Parathyroid adenoma (tissue), 2 donors: ENCODE results near the gene ARL8A.

ENCODE experiments used
- H2AFZ ChIP-seq: fragments of 300-600 bp; sonication (generic); one replicate; pipeline ENCODE4 v1.7.0; 2017; ENCODE audit warnings: antibody characterized with exemption, mild to moderate bottlenecking
- H3K27ac ChIP-seq: fragments of 300-600 bp; sonication (generic); one replicate; pipeline ENCODE4 v1.7.0; 2017
- H3K27me3 ChIP-seq: fragments of 300-600 bp; sonication (generic); one replicate; pipeline ENCODE4 v1.7.0; 2017; ENCODE audit warnings: low read length; ENCODE audit not compliant: control insufficient read depth, insufficient read depth
- H3K36me3 ChIP-seq: fragments of 300-600 bp; sonication (generic); one replicate; pipeline ENCODE4 v1.7.0; 2017; ENCODE audit warnings: low read length; ENCODE audit not compliant: control insufficient read depth, insufficient read depth
- H3K4me1 ChIP-seq: fragments of 300-600 bp; sonication (generic); one replicate; pipeline ENCODE4 v1.7.0; 2017; ENCODE audit warnings: control low read depth
- H3K4me2 ChIP-seq: fragments of 300-600 bp; sonication (generic); one replicate; pipeline ENCODE4 v1.7.0; 2017; ENCODE audit warnings: low read length
- H3K4me3 ChIP-seq: fragments of 300-600 bp; sonication (generic); one replicate; pipeline ENCODE4 v1.7.0; 2017; ENCODE audit warnings: low read depth, low read length
- H3K79me2 ChIP-seq: fragments of 300-600 bp; sonication (generic); one replicate; pipeline ENCODE4 v1.7.0; 2017; ENCODE audit warnings: control low read depth
- H3K9ac ChIP-seq: fragments of 300-600 bp; sonication (generic); one replicate; pipeline ENCODE4 v1.7.0; 2017; ENCODE audit warnings: mild to moderate bottlenecking
- H3K9me3 ChIP-seq: fragments of 300-600 bp; sonication (generic); one replicate; pipeline ENCODE4 v1.7.0; 2017; ENCODE audit warnings: low read length; ENCODE audit not compliant: control insufficient read depth
- CTCF ChIP-seq: fragments of 300-600 bp; sonication (generic); IDR thresholded peaks from one replicate; pipeline ENCODE4 v1.7.0; 2017; ENCODE audit warnings: antibody characterized with exemption, mild to moderate bottlenecking
- donor health status: primary hyperparathyroidism.

ARL8A gene

GRCh38 chr1:202155478-202156021, 11.0 kb upstream of the ARL8A start:
- Histone ChIP-seq H3K79me2 (no peaks in the 10 kb centered on the region), H3K36me3 (no peaks in the 10 kb centered on the region), H3K4me3 (no peak overlapping the region), H3K9ac (no peak overlapping the region), H3K27ac (peak overlapping the region; percentile 71), H2AFZ (peak overlapping the region; percentile 58), H3K4me1 (peaks cover 9% of the 10 kb centered on the region), H3K9me3 (no peaks in the 10 kb centered on the region), H3K27me3 (no peaks in the 10 kb centered on the region), H3K4me2 (no peak overlapping the region)
- TF ChIP-seq CTCF, result no peak

DNA sequence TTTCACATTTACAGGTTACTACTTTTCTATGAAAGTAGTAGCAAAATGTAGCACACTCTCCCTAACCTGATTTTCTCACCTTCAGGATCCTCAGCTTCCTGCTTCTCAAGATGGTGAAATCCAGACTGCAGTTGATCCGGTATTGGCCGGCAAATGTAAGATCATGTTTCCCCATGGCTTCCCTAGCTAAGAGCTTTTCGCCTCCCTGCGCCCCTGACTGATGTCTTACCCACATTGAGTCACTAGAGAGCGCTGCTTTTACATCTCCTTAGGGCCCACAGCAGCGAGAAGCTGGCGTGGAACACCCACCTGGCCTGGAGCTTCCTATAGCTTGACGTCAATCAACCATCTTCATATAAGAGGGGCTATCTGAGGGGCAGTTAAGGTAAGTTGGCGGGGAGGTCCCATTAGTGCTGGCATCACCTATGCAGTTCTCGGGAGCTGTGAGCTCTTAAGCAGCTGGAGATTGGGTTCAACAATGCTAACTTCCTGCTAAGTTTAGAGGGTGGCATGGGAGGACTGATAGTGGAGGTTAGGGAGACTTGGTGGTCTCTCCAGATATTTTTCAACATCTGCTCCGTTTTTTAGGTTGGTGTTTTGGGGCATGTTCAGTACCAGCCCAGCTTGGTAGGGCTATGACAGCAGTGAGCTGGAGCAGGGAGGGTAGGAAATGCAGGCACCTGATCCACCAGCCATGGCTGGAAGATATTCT, 10.4 kb upstream of the ARL8A start:
- H3K79me2 ChIP-seq, result no peaks in the 10 kb centered on the region
- no peak overlapping the region for H3K9ac ChIP-seq
- peaks cover 9% of the 10 kb centered on the region for H3K4me1 ChIP-seq
- no peaks in the 10 kb centered on the region for H3K27me3 ChIP-seq
- peak overlapping the region; percentile 71 for H3K27ac ChIP-seq
- H3K9me3 ChIP-seq, result no peaks in the 10 kb centered on the region
- H2AFZ ChIP-seq, result peak overlapping the region; percentile 58
- TF ChIP-seq CTCF, result peak; percentile 41
- no peaks in the 10 kb centered on the region for H3K36me3 ChIP-seq
- H3K4me3 ChIP-seq, result peak overlapping the region; percentile 6
- peak overlapping the region; percentile 29 for H3K4me2 ChIP-seq

DNA sequence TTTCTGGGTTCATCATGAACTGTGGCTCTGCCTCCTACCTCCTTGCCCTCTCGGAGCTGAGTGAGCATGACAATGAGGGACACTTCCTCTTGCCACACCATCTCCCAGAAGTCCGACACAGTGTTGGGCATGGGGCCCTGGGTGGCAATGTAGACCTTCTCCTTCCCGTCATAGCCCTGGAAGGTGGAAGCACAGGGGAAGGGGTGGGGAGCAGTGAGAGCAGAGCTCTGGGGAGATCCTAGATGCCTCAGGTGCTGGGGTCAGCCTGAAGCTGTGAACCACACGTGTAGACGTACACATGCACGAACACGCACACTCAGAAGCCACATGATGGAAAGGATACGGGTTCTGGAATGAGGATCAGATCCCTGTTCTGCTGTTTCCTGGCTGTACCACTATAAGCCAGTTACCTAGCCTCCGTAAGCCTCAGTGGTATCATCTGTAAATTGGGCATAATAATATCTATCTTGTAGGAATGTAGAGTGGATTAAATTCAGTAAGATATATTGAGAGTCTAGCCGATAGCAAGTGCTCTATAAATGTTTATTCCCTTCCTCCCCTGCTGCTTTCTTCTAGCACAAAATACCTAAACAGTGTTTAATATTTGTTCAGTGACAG, 9.7 kb upstream of the ARL8A start:
- H3K79me2 ChIP-seq, result no peaks in the 10 kb centered on the region
- TF ChIP-seq CTCF, result no peak
- H3K4me2 ChIP-seq, result peak overlapping the region; percentile 20
- H3K27ac ChIP-seq, result peak overlapping the region; percentile 71
- H3K9ac ChIP-seq, result no peak overlapping the region
- H3K9me3 ChIP-seq, result no peaks in the 10 kb centered on the region
- no peaks in the 10 kb centered on the region for H3K36me3 ChIP-seq
- no peak overlapping the region for H3K4me3 ChIP-seq
- no peaks in the 10 kb centered on the region for H3K27me3 ChIP-seq
- H3K4me1 ChIP-seq, result peaks cover 9% of the 10 kb centered on the region
- H2AFZ ChIP-seq, result peak overlapping the region; percentile 58

DNA sequence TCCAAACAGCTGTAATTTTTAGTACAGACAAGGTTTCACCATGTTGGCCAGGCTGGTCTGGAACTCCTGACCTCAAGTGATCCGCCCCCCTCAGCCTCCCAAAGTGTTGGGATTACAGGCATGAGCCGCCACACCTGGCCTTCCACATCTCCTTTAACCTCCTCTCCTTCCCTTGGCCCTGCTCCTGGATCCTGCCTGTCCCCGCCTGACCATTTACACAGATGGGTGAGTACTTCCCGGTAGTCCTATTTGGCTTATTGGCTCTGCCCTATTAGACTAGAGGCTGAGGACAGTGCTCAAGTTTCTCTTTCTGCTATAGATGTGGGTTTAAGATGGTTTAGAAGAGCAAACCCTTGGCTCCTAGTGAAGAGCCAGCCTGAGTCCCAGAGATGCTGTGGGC, 8.7 kb upstream of the ARL8A start:
- no peaks in the 10 kb centered on the region for H3K79me2 ChIP-seq
- no peak overlapping the region for H3K4me3 ChIP-seq
- H2AFZ ChIP-seq, result no peak overlapping the region
- H3K9me3 ChIP-seq, result no peaks in the 10 kb centered on the region
- no peaks in the 10 kb centered on the region for H3K27me3 ChIP-seq
- no peak for TF ChIP-seq CTCF
- H3K4me1 ChIP-seq, result peaks cover 9% of the 10 kb centered on the region
- H3K36me3 ChIP-seq, result no peaks in the 10 kb centered on the region
- H3K27ac ChIP-seq, result no peak overlapping the region
- no peak overlapping the region for H3K9ac ChIP-seq
- H3K4me2 ChIP-seq, result no peak overlapping the region
